H9 (cell line): ENCODE results near the gene COL23A1. TPM values are rescaled to one million over a fixed set of nuclear protein-coding genes. Genes with fewer than 3 reads are reported as not detected.

ENCODE experiments used
- DNase-seq: peaks from one replicate; pipeline ENCODE4 v3.0.0-alpha.2; 2017
- H2AFZ ChIP-seq: one replicate; pipeline ENCODE4 v1.6.1; 2013; ENCODE audit warnings: mild to moderate bottlenecking, low read length, control low read depth, moderate library complexity
- H2AK5ac ChIP-seq: 2 replicates; pipeline ENCODE4 v1.6.1; 2013; ENCODE audit warnings: low read length, control low read depth, mixed read lengths; ENCODE audit not compliant: insufficient read length
- H2BK120ac ChIP-seq: one replicate; pipeline ENCODE4 v1.6.1; 2013; ENCODE audit warnings: low read depth, mild to moderate bottlenecking, low read length, control low read depth, inconsistent platforms; ENCODE audit not compliant: poor library complexity, severe bottlenecking
- H2BK12ac ChIP-seq: 2 replicates; pipeline ENCODE4 v1.6.1; 2013; ENCODE audit warnings: low read length, control low read depth, mixed read lengths, low read depth; ENCODE audit not compliant: insufficient read length
- H2BK15ac ChIP-seq: 2 replicates; pipeline ENCODE4 v1.6.1; 2013; ENCODE audit warnings: low read depth, low read length, control low read depth
- H2BK20ac ChIP-seq: one replicate; pipeline ENCODE4 v1.6.1; 2013; ENCODE audit warnings: low read depth, mild to moderate bottlenecking, low read length, control low read depth, inconsistent platforms; ENCODE audit not compliant: poor library complexity, severe bottlenecking
- H2BK5ac ChIP-seq: 2 replicates; pipeline ENCODE4 v1.6.1; 2013; ENCODE audit warnings: low read length, control low read depth, mixed read lengths; ENCODE audit not compliant: insufficient read length
- H3K14ac ChIP-seq: 2 replicates; pipeline ENCODE4 v1.6.1; 2013; ENCODE audit warnings: low read length, control low read depth; ENCODE audit not compliant: insufficient read depth
- H3K18ac ChIP-seq: 2 replicates; pipeline ENCODE4 v1.6.1; 2013; ENCODE audit warnings: low read depth, mild to moderate bottlenecking, mixed read lengths, low read length, control low read depth; ENCODE audit not compliant: insufficient read length
- H3K23ac ChIP-seq: 2 replicates; pipeline ENCODE4 v1.6.1; 2013; ENCODE audit warnings: low read length, control low read depth, mixed read lengths, low read depth; ENCODE audit not compliant: insufficient read length
- H3K23me2 ChIP-seq: 2 replicates; pipeline ENCODE4 v1.6.1; 2013; ENCODE audit warnings: low read depth, mild to moderate bottlenecking, mixed read lengths, low read length, control low read depth; ENCODE audit not compliant: insufficient read length, poor library complexity, severe bottlenecking
- H3K27ac ChIP-seq: 2 replicates; pipeline ENCODE4 v1.5.1; 2013; ENCODE audit warnings: low read length, control low read depth, mixed read lengths, low read depth; ENCODE audit not compliant: insufficient read length
- H3K27me3 ChIP-seq: 2 replicates; pipeline ENCODE4 v1.6.1; 2013; ENCODE audit warnings: low read length, control low read depth, inconsistent platforms; ENCODE audit not compliant: insufficient read depth
- H3K4ac ChIP-seq: 2 replicates; pipeline ENCODE4 v1.6.1; 2013; ENCODE audit warnings: low read depth, mild to moderate bottlenecking, control low read depth, inconsistent platforms, low read length, moderate library complexity
- H3K4me1 ChIP-seq: 2 replicates; pipeline ENCODE4 v1.6.1; 2013; ENCODE audit warnings: low read length, control low read depth, inconsistent platforms; ENCODE audit not compliant: insufficient read depth
- H3K4me2 ChIP-seq: 2 replicates; pipeline ENCODE4 v1.6.1; 2013; ENCODE audit warnings: low read length, control low read depth, mixed read lengths; ENCODE audit not compliant: insufficient read length, insufficient read depth
- H3K56ac ChIP-seq: 2 replicates; pipeline ENCODE4 v1.6.1; 2013; ENCODE audit warnings: low read depth, mild to moderate bottlenecking, mixed read lengths, low read length, control low read depth; ENCODE audit not compliant: insufficient read length
- H3K79me1 ChIP-seq: 2 replicates; pipeline ENCODE4 v1.6.1; 2013; ENCODE audit warnings: low read depth, mild to moderate bottlenecking, moderate library complexity, low read length, control low read depth, inconsistent platforms; ENCODE audit not compliant: insufficient read depth, poor library complexity, severe bottlenecking
- H3K79me2 ChIP-seq: 2 replicates; pipeline ENCODE4 v1.6.1; 2013; ENCODE audit warnings: low read length, control low read depth, inconsistent platforms; ENCODE audit not compliant: insufficient read depth
- H3K9ac ChIP-seq: 2 replicates; pipeline ENCODE4 v1.6.1; 2013; ENCODE audit warnings: low read length, control low read depth, mixed read lengths; ENCODE audit not compliant: insufficient read length; ENCODE audit errors: extremely low read depth
- H3K9me3 ChIP-seq: one replicate; pipeline ENCODE4 v1.6.1; 2013; ENCODE audit warnings: low read depth, low read length, inconsistent platforms; ENCODE audit not compliant: control insufficient read depth
- H3T11ph ChIP-seq: one replicate; pipeline ENCODE4 v1.6.1; 2013; ENCODE audit warnings: mild to moderate bottlenecking, low read length, control low read depth, inconsistent platforms
- H4K20me1 ChIP-seq: one replicate; pipeline ENCODE4 v1.6.1; 2013; ENCODE audit not compliant: control insufficient read depth, insufficient read length, insufficient read depth
- H4K5ac ChIP-seq: 2 replicates; pipeline ENCODE4 v1.6.1; 2013; ENCODE audit warnings: low read depth, mild to moderate bottlenecking, mixed read lengths, low read length, control low read depth; ENCODE audit not compliant: insufficient read length
- H4K8ac ChIP-seq: replicated peaks from 2 replicates; pipeline ENCODE4 v1.6.1; 2013; ENCODE audit warnings: low read length, control low read depth, mixed read lengths, low read depth; ENCODE audit not compliant: insufficient read length
- H4K91ac ChIP-seq: 2 replicates; pipeline ENCODE4 v1.6.1; 2013; ENCODE audit warnings: low read depth, mild to moderate bottlenecking, moderate library complexity, mixed read lengths, low read length, control low read depth; ENCODE audit not compliant: insufficient read length
- H3K27ac Mint-ChIP-seq, 3 experiments: 2 replicates in 2 of 3; 3 replicates in 1 of 3; pipeline ENCODE4 v1.8.0; 2020 to 2021; ENCODE audit warnings: mixed read lengths in 3 of 3, mild to moderate bottlenecking in 1 of 3, moderate library complexity in 1 of 3
- H3K27me3 Mint-ChIP-seq: 2 replicates; pipeline ENCODE4 v1.8.0; 2021; ENCODE audit warnings: low read depth, mild to moderate bottlenecking, moderate library complexity, mixed read lengths
- H3K36me3 Mint-ChIP-seq, 3 experiments: 2 replicates in 2 of 3; 3 replicates in 1 of 3; pipeline ENCODE4 v1.8.0; 2020 to 2021; ENCODE audit warnings: low read depth in 3 of 3, mixed read lengths in 3 of 3; ENCODE audit not compliant: insufficient read depth in 1 of 3
- H3K4me1 Mint-ChIP-seq, 2 experiments: 2 replicates each; pipeline ENCODE4 v1.8.0; 2020; ENCODE audit warnings: mixed read lengths in 2 of 2
- H3K4me3 Mint-ChIP-seq, 2 experiments: 2 replicates in 1 of 2; 3 replicates in 1 of 2; pipeline ENCODE4 v1.8.0; 2020 to 2021; ENCODE audit warnings: mild to moderate bottlenecking in 2 of 2, mixed read lengths in 2 of 2, moderate library complexity in 1 of 2
- H3K9me3 Mint-ChIP-seq, 2 experiments: 2 replicates in 1 of 2; 3 replicates in 1 of 2; pipeline ENCODE4 v1.8.0; 2020; ENCODE audit warnings: mild to moderate bottlenecking in 2 of 2, mixed read lengths in 2 of 2, moderate library complexity in 1 of 2
- CTCF ChIP-seq: fragments of 200-600 bp; sonication (generic); conservative IDR thresholded peaks from 3 replicates; pipeline ENCODE4 v1.8.0; 2021; ENCODE audit warnings: antibody characterized with exemption, mild to moderate bottlenecking
- WGBS: extraction: QIAGEN DNeasy Blood & Tissue Kit; methylation state at CpG from one replicate; pipeline ENCODE4 v1.1.7; 2013; ENCODE audit warnings: missing lambda C conversion rate, low lambda C conversion rate, mixed read lengths; ENCODE audit not compliant: insufficient read length; ENCODE audit errors: extremely low coverage; 5-methylcytosine and 5-hydroxymethylcytosine counted together
- total RNA-seq: library from RNA; stranded (reverse); gene quantifications from 2 replicates; pipeline ENCODE4 v1.2.1, GENCODE V29; 2021

Gene COL23A1
- total RNA-seq, 1 experiment from 2014 or later, result 2.6 TPM

GRCh38 chr5:178261666-178262600 lies 328.3 kb downstream of the COL23A1 start:
- Histone ChIP-seq H3K23me2 (no peaks in the 10 kb centered on the region), H3K9me3 (no peaks in the 10 kb centered on the region), H4K5ac (no peak overlapping the region), H3T11ph (no peak overlapping the region), H3K18ac (no peak overlapping the region), H2BK20ac (no peak overlapping the region), H3K79me1 (no peaks in the 10 kb centered on the region), H3K4me1 (no peaks in the 10 kb centered on the region), H3K14ac (no peak overlapping the region), H3K27ac (no peak overlapping the region), H3K4me2 (no peak overlapping the region), H2AFZ (no peak overlapping the region), H2BK5ac (no peak overlapping the region), H3K79me2 (no peaks in the 10 kb centered on the region), H3K56ac (no peak overlapping the region), H2BK15ac (no peak overlapping the region), H3K23ac (no peak overlapping the region), H2AK5ac (no peak overlapping the region), H3K27me3 (no peaks in the 10 kb centered on the region; the same call in 1 of the 2 replicates), H4K91ac (no peak overlapping the region), H2BK12ac (no peak overlapping the region), H3K9ac (no peak overlapping the region), H4K8ac (no peak overlapping the region), H4K20me1 (no peaks in the 10 kb centered on the region), H2BK120ac (no peak overlapping the region), H3K4ac (no peak overlapping the region)
- no peak overlapping the region for H3K4me3 Mint-ChIP-seq
- H3K27ac Mint-ChIP-seq, result peak overlapping the region in 1 of 3 experiments; percentile 34; a peak in 2 of 7 replicates
- no peaks in the 10 kb centered on the region; a peak in 1 of 7 replicates for H3K36me3 Mint-ChIP-seq
- H3K9me3 Mint-ChIP-seq, result peaks cover 0 to 3% of the 10 kb centered on the region in 2 experiments; a peak in 2 of 5 replicates
- no peaks in the 10 kb centered on the region for H3K4me1 Mint-ChIP-seq
- H3K27me3 Mint-ChIP-seq, result no peaks in the 10 kb centered on the region; the same call in none of the 2 replicates
- no peak for DNase-seq
- no CpG with 5 or more reads among the region's 19 CpGs for WGBS
- no peak for TF ChIP-seq CTCF
